Fibroblast of pulmonary artery (primary cell): Measurements from ENCODE around the gene CYP20A1.
A peak's percentile ranks its signal among the peaks of the same experiment; 100 is the strongest.
"Not testable (repeated sequence)": the region's sequence is repeated elsewhere in the genome, so short reads cannot be mapped to it uniquely, and the experiment has no call there.

Experiments
- DNase-seq: peaks from one replicate; pipeline ENCODE4 v3.0.0-alpha.2; 2010; ENCODE audit warnings: low read depth
- H3K4me3 ChIP-seq: replicated peaks from 2 replicates; pipeline ENCODE4 v1.5.1; 2011; ENCODE audit warnings: low read depth, mild to moderate bottlenecking, control low read depth, low read length, moderate library complexity
- CTCF ChIP-seq: IDR thresholded peaks from 2 replicates; pipeline ENCODE4 v1.5.1; 2011; ENCODE audit warnings: mild to moderate bottlenecking, control low read depth, low read length, inconsistent platforms; ENCODE audit errors: missing control alignments

Gene CYP20A1, protein sequence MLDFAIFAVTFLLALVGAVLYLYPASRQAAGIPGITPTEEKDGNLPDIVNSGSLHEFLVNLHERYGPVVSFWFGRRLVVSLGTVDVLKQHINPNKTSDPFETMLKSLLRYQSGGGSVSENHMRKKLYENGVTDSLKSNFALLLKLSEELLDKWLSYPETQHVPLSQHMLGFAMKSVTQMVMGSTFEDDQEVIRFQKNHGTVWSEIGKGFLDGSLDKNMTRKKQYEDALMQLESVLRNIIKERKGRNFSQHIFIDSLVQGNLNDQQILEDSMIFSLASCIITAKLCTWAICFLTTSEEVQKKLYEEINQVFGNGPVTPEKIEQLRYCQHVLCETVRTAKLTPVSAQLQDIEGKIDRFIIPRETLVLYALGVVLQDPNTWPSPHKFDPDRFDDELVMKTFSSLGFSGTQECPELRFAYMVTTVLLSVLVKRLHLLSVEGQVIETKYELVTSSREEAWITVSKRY

DNA sequence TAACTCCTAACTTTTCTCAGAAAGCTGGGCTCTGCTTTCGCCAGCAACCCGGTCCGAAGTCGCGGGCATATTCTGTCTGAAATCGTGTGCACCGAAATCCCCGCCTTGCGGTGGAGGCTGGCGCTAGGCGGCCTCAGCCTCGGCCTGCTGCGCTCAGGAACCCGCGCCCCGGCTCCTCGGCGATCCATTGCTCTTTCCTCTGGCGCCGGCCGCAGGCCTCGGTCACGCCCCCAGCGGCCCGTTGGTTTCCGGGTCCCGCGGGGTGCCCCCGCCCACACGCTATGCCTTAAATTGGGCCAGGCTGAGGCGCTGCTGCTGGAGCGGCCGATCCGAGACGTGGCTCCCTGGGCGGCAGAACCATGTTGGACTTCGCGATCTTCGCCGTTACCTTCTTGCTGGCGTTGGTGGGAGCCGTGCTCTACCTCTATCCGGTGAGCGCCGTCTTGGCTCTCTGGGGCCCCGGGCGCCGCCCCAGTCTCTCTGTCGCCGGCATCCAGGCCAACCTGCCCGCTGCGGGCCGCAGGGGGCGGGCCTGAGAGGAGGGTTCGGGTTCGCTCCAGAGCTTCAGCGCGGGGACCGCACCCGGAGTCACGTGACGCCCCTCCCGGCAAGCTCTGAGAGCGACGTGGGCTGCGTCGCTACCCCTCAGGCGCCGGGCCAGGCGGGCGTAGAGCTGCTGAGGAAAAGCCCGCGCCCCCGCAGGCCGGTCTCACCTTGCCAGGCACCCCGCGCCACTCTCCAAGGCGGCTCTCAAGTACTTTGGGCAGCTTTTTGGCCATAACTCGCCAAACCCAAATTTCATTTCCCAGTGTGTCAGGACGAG is at the start of gene CYP20A1:
Gene CYP20A1, plus strand, starts transcription at position 315 of the 823 bp plus-strand sequence. Its CDS starts 45 bp downstream, at position 360.
- peak; percentile 97 for DNase-seq
- peak within 1 kb of the TSS; percentile 79 for H3K4me3 ChIP-seq
- peak; percentile 39 for TF ChIP-seq CTCF

DNA sequence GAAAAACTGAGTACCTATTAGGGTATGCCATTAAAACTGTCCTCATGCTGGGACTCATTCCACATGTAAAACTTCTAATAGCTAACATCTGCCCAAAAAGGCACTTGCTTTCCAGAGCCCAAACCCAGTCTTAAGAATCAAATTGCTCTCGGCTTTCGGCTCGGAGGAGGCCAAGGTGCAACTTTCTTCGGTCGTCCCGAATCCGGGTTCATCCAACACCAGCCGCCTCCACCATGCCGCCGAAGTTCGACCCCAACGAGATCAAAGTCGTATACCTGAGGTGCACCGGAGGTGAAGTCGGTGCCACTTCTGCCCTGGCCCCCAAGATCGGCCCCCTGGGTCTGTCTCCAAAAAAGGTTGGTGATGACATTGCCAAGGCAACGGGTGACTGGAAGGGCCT is 48.3 kb upstream of the CYP20A1 start:
- DNase-seq, H3K4me3 ChIP-seq: not testable (repeated sequence)

GRCh38 chr2:203191026-203191425 is 47.8 kb upstream of the CYP20A1 start:
- DNase-seq, H3K4me3 ChIP-seq: not testable (repeated sequence)

- H3K4me3 ChIP-seq: no peak overlapping the region
- no peak for DNase-seq
- TF ChIP-seq CTCF: no peak
Observed at GRCh38 chr2:203191961-203192360, 46.9 kb upstream of the CYP20A1 start.

DNA sequence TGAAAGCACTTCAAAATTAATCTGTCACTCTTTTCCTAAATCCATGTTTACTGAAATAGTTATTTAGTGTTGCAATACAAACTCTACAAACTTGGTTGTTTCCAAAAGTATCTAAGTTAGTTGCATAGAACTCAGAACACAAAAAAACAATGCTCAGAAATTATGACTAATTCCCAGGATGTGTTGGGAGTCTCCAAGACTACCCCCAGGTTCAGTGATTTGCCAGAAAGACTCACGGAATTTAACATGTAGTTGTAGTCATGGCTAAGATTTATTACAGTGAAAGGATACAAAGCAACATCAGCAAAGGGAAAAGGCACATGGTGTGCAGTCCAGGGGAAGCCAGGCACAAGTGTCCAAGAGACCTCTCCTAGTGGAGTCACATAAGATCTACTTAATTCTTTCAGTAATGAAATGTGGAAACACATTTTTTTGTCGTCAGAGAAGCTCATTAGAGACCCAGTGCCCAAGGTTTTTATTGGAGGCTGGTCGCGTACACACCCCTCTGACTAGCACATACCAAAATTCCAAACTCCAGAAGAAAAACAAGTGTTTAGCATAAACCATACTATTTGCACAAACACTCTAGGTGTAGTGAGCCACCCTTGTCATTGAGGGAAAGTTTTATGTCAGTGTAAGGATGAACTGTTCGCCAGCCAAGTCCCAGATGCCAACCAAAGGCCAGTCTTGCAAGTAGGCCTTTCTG is 43.3 kb upstream of the CYP20A1 start:
- peak; percentile 59 for DNase-seq
- no peak overlapping the region for H3K4me3 ChIP-seq
- TF ChIP-seq CTCF: no peak

- no peak for TF ChIP-seq CTCF
- H3K4me3 ChIP-seq: no peak overlapping the region
- no peak for DNase-seq
Observed at GRCh38 chr2:203200866-203201265, 38.0 kb upstream of the CYP20A1 start.

DNA sequence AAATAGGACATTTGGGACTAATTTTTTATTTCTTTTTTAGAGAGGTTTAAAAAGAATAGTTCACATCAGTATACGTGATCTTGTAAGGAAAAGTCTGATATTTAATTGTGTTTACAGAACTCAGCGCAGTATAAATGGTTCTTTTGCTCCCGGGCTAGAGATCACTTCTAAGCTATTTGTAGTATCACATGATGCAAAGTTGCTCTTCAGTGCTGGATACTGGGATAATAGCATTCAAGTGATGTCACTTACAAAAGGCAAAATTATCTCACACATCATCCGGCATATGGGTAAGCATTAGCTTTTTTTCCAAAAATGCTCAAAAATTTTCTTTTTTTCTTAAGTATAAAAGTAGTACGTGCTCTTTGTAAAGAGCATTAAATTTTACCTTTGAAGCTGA is 37.4 kb upstream of the CYP20A1 start:
- no peak for TF ChIP-seq CTCF
- no peak for DNase-seq

More for the DNA sequence above, 37.4 kb upstream of the CYP20A1 start:
- no peak overlapping the region for H3K4me3 ChIP-seq
